Activated CD4-positive, alpha-beta memory T cell treated with anti-CD3 and anti-CD28 coated beads, Interleukin-2, amount 10 ng/mL, durations not matched to agents 7 days and 5 days (primary cell): ENCODE results near the gene TULP4. TPM values are rescaled to one million over a fixed set of nuclear protein-coding genes. Genes with fewer than 3 reads are reported as not detected.

Experiments used
- CTCF ChIA-PET: fragments of 350-600 bp; sonication (Branson Sonifier 250); formaldehyde crosslinking; loops from one replicate; lab custom pipeline; 2021; ENCODE audit warnings: antibody characterized with exemption, inconsistent platforms; lab: Charles Lee
- POLR2A ChIA-PET: fragments of 350-600 bp; sonication (Branson Sonifier 250); formaldehyde crosslinking; loops from one replicate; lab custom pipeline; 2021; ENCODE audit warnings: antibody characterized with exemption; lab: Charles Lee
- DNase-seq: peaks from one replicate; pipeline ENCODE4 v3.0.0-alpha.2; 2020
- H3K27ac Mint-ChIP-seq: one replicate; pipeline ENCODE4 v1.8.0; 2021; ENCODE audit warnings: mild to moderate bottlenecking, mixed read lengths
- H3K27me3 Mint-ChIP-seq: one replicate; pipeline ENCODE4 v1.8.0; 2021; ENCODE audit warnings: mixed read lengths
- H3K36me3 Mint-ChIP-seq: one replicate; pipeline ENCODE4 v1.8.0; 2021; ENCODE audit warnings: low read depth, mixed read lengths
- H3K4me1 Mint-ChIP-seq: one replicate; pipeline ENCODE4 v1.8.0; 2021; ENCODE audit warnings: mixed read lengths
- H3K4me3 Mint-ChIP-seq: one replicate; pipeline ENCODE4 v1.8.0; 2021; ENCODE audit warnings: mild to moderate bottlenecking, mixed read lengths
- H3K9me3 Mint-ChIP-seq: one replicate; pipeline ENCODE4 v1.8.0; 2021; ENCODE audit warnings: mixed read lengths
- total RNA-seq, 2 experiments: library from RNA; stranded (reverse); gene quantifications; one replicate each; pipeline ENCODE4 v1.2.3, GENCODE V29; 2021

TULP4 gene
- total RNA-seq, 2 experiments from 2014 or later, result 25.0 to 27.0 TPM

DNA sequence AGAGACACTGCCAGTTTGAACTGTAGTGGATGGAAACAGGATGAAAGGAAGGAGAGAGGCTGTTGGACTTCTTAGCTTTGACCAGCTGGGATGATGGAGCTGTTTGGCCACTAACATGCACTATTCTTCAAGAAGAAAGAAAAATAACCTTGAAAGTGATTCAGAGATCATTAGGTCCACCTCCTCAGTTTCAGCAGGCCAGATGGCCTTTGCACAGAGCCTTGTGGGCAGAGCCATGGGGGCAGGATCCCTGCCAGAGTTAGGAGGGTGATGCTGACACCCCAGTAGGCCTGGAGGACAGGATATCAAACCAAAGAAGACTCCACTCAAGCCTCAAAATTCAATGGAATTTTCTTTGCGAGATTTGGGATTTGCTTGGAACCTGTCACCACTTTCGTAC, 173.2 kb downstream of the TULP4 start:
- no peak for DNase-seq
- Mint-ChIP-seq H3K27ac (no peak overlapping the region), H3K9me3 (no peaks in the 10 kb centered on the region), H3K4me1 (peaks cover 4% of the 10 kb centered on the region), H3K27me3 (no peaks in the 10 kb centered on the region), H3K36me3 (no peaks in the 10 kb centered on the region), H3K4me3 (no peak overlapping the region)
- POLR2A ChIA-PET, result no interaction called here
- CTCF ChIA-PET, result interaction anchor here (1.3 kb wide), 1 partner anchor 206 kb away, joined by 3 read pairs; no protein-coding TSS in a partner anchor

DNA sequence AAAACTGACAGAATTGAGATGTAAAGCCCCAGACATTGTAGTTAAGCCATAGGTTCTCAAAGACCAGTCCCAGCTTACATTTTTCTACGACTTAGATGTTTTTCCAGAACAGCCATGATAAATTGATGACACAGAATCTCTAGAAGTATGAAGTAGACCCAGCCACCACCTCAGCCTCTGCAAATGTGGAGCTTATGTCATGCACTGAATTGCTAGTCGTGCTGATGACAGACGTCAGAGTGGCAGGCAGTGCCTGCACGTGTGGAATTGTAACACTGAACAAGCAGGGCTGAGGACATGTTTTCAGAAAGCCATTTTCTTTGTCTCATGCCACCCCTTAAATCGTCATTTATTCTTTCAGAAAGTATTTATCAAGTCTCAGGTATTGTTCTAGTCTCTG, 175.2 kb downstream of the TULP4 start:
- Mint-ChIP-seq H3K4me3 (no peak overlapping the region), H3K27me3 (no peaks in the 10 kb centered on the region), H3K27ac (no peak overlapping the region), H3K9me3 (no peaks in the 10 kb centered on the region), H3K36me3 (no peaks in the 10 kb centered on the region), H3K4me1 (no peaks in the 10 kb centered on the region)
- CTCF ChIA-PET, result interaction anchor here (1.1 kb wide), 3 partner anchors 8 to 266 kb away, joined by 3 to 4 read pairs (median 3); no protein-coding TSS in a partner anchor
- no peak for DNase-seq
- POLR2A ChIA-PET, result no interaction called here

DNA sequence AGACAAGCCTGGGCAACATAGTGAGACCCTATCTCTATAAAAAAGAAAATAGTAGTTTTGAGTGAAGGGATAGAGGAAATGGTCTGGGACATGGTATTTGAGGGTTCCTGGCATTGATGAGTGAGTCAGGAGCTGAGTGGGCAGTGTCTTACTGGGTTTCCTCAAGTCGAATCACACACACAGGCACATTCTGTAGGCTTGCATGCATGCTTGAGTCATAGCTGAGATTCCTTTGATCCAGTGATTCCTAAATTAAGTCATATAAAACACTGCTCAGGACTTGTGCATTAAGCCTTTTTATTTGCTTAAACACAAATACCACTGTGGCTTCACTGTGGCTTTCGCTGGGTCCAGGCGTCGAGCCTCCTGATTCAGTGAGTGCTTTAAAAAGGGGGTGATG, 175.8 kb downstream of the TULP4 start:
- CTCF ChIA-PET, result interaction anchor here (0.6 to 1.1 kb wide), 3 partner anchors 117 to 270 kb away, joined by 3 to 5 read pairs (median 4); no protein-coding TSS in a partner anchor
- no peak overlapping the region for H3K4me3 Mint-ChIP-seq
- POLR2A ChIA-PET, result no interaction called here

DNA sequence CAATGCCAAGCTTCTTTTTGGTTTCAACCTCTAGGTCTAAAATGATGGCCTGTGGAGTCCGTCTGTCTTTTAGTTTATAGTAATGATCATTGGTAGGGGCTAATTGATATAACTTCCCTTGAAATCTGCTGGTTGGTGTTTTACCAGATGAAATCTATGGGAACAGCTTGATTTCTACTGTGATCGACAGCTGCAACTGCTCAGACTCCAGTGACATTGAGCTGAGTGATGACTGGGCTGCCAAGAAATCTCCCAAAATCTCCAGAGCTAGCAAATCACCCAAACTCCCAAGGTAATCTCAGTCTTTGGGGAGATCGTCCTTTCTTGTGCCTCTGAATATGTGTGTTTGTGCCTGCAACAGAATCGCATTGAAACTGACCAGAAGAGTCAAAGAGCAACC, 177.2 kb downstream of the TULP4 start:
- DNase-seq, result no peak
- no peaks in the 10 kb centered on the region for H3K9me3 Mint-ChIP-seq
- ChIA-PET POLR2A (no interaction called here), CTCF (no interaction called here)
- H3K4me1 Mint-ChIP-seq, result no peaks in the 10 kb centered on the region
- H3K36me3 Mint-ChIP-seq, result peaks cover 3% of the 10 kb centered on the region
- H3K27ac Mint-ChIP-seq, result no peak overlapping the region
- no peak overlapping the region for H3K4me3 Mint-ChIP-seq
- H3K27me3 Mint-ChIP-seq, result no peaks in the 10 kb centered on the region

More for the DNA sequence above, 175.8 kb downstream of the TULP4 start:
- no peak for DNase-seq
- no peaks in the 10 kb centered on the region for H3K36me3 Mint-ChIP-seq
- H3K27me3 Mint-ChIP-seq, result no peaks in the 10 kb centered on the region
- H3K9me3 Mint-ChIP-seq, result no peaks in the 10 kb centered on the region
- H3K4me1 Mint-ChIP-seq, result no peaks in the 10 kb centered on the region
- no peak overlapping the region for H3K27ac Mint-ChIP-seq

DNA sequence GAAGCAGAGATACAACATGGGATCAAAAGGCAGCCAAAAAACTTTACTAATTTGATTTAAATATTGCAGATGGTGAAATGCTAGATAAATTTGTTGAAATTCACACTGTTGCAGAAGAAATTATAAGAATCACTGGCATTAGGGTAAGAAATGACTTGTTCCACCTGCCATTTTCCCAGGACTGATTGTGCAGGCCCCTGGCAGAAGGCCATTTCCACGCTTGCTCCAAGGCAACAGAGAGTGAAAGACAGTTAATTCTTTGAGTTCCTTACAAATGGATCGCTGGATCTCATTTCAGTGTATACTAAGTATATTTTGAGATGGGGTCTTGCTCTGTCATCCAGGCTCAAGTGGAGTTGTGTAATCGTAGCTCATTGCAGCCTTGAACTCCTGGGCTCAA, 180.6 kb downstream of the TULP4 start:
- no peaks in the 10 kb centered on the region for H3K27me3 Mint-ChIP-seq
- POLR2A ChIA-PET, result no interaction called here
- CTCF ChIA-PET, result no interaction called here

DNA sequence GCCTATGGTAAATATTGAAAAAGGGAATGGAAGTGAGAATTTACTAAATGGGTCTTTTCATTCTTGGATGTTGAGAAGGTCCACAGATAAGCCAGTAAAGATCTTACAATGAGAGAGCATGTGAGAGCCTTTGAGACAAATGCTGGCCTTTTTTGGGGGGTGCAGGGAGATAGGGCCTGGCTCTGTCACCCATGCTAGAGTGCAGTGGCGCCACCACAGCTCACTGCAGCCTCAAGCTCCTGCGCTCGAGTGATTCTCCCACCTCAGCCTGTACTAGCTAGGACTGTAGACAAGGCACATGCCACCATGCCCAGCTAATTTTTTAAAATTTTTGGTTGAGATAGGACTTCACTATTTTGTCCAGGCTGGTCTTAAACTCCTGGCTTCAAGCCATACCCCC, 184.4 kb downstream of the TULP4 start:
- POLR2A ChIA-PET, result interaction anchor here (0.8 kb wide), 1 partner anchor 22 kb away, joined by 3 read pairs; no protein-coding TSS in a partner anchor
- H3K4me3 Mint-ChIP-seq, result no peak overlapping the region
- no peaks in the 10 kb centered on the region for H3K4me1 Mint-ChIP-seq
- peaks cover 6% of the 10 kb centered on the region for H3K36me3 Mint-ChIP-seq
- H3K9me3 Mint-ChIP-seq, result no peaks in the 10 kb centered on the region
- no peak for DNase-seq
- CTCF ChIA-PET, result interaction anchor here (1.1 to 1.6 kb wide), 4 partner anchors 10 to 282 kb away, joined by 3 to 4 read pairs (median 3); no protein-coding TSS in a partner anchor
- no peaks in the 10 kb centered on the region for H3K27me3 Mint-ChIP-seq
- no peak overlapping the region for H3K27ac Mint-ChIP-seq

More for the DNA sequence above, 180.6 kb downstream of the TULP4 start:
- Mint-ChIP-seq H3K36me3 (peaks cover 3% of the 10 kb centered on the region), H3K4me3 (no peak overlapping the region), H3K4me1 (no peaks in the 10 kb centered on the region), H3K27ac (no peak overlapping the region), H3K9me3 (no peaks in the 10 kb centered on the region)
- DNase-seq, result no peak

DNA sequence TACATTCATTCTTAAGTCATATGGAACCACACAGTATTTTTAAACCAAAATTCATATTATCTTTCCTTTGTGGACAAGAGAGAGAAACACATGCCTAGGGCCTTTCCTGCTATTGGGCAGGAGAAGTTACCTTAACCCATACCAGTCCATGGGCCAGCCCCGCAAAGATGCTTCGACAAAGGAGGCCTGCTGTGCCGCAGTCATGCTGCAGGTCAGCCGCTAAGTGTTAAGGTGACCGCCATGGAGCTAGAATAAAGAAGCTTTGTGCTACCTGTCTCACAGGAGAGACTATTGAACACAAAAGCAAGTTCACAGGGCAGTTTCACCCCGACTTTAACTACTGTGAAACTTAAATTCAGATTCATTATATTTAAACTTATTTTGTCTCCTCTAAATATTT, 185.4 kb downstream of the TULP4 start:
- Mint-ChIP-seq H3K27me3 (no peaks in the 10 kb centered on the region), H3K4me3 (no peak overlapping the region), H3K4me1 (no peaks in the 10 kb centered on the region), H3K9me3 (no peaks in the 10 kb centered on the region), H3K36me3 (peaks cover 6% of the 10 kb centered on the region), H3K27ac (no peak overlapping the region)
- POLR2A ChIA-PET, result no interaction called here
- CTCF ChIA-PET, result interaction anchor here (1.6 kb wide), 1 partner anchor 277 kb away, joined by 3 read pairs; no protein-coding TSS in a partner anchor
- no peak for DNase-seq

DNA sequence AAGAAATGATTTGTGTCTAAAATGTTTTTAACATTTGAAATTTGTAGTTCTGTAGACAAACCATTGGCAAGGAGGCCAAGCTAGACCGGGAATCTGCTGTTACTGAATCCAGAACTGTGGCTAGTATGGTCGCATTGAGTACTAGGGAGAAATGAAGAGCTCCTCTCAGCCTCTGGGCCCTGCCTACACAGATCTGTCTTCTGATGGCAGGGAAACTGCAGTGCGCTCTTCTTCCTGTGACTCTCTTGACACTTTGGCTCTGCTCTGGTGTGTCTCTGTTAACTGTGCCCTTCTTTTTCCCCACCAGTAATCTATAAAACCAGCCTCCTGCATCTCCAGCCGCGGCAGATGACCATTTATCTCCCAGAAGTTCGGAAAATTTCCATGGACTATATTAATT, 186.1 kb downstream of the TULP4 start:
- DNase-seq, result no peak
- Mint-ChIP-seq H3K4me3 (no peak overlapping the region), H3K27ac (no peak overlapping the region), H3K4me1 (no peaks in the 10 kb centered on the region), H3K9me3 (no peaks in the 10 kb centered on the region), H3K27me3 (no peaks in the 10 kb centered on the region), H3K36me3 (peaks cover 6% of the 10 kb centered on the region)
- ChIA-PET POLR2A (no interaction called here), CTCF (no interaction called here)

DNA sequence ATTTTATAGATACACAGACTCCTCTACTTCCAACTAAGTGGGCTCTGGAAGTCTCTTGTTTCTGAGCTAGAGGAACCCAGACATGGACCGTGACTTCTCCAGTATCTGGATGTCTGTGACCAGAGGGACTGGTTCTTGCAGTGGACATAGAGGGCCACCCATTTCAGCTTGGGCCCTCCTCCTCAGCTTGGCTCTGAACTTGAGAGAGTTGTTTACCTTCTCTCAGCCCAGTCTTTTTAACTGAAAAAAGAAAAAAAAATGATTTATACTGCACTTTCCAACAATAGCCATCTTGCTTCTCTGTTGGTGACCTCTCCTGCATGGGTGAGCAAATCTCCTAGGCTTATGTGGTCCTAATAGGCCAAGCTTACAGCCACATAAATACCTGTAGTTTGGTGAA, 187.3 kb downstream of the TULP4 start:
- POLR2A ChIA-PET, result no interaction called here
- CTCF ChIA-PET, result no interaction called here
- no peak overlapping the region for H3K27ac Mint-ChIP-seq
- peaks cover 3% of the 10 kb centered on the region for H3K36me3 Mint-ChIP-seq
- no peaks in the 10 kb centered on the region for H3K9me3 Mint-ChIP-seq
- no peak overlapping the region for H3K4me3 Mint-ChIP-seq
- H3K4me1 Mint-ChIP-seq, result no peaks in the 10 kb centered on the region
- no peak for DNase-seq
- no peaks in the 10 kb centered on the region for H3K27me3 Mint-ChIP-seq

DNA sequence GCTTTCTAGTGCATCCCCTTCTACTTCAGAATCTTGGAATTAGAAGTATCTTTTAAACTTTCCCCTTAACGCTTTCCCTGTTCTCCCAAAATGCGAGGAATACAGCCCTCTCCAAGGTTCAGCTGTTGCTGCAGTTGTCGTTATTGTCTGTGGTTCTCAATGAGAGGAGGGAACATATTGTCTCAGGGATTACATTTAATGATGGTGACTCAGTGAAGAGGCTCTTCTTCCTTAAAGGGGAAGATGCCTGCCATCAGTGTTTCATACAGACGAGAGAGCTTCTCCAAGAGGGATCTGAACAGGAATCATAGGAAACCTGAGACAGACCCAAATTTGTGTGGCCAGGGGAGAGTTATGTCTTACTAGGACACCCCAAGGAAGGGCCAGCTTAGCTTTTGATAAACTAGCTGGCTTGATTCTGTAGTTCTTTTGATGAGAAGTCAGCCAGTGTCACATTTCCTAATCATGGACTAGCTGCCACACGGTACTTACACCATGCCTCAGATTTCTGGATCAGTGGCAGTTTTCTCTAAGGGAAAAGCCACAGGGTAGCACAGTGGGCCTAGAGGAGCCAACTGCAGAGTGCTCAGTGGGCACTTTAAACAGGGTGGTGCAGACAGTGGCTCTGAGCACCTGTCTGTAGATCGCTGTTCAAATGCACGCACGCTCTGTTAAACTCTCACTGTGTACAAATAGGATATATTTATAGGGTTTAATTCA, 187.9 kb downstream of the TULP4 start:
- H3K9me3 Mint-ChIP-seq, result no peaks in the 10 kb centered on the region
- H3K36me3 Mint-ChIP-seq, result peaks cover 3% of the 10 kb centered on the region
- DNase-seq, result no peak
- H3K27ac Mint-ChIP-seq, result no peak overlapping the region
- no peaks in the 10 kb centered on the region for H3K4me1 Mint-ChIP-seq
- CTCF ChIA-PET, result no interaction called here
- no peaks in the 10 kb centered on the region for H3K27me3 Mint-ChIP-seq
- H3K4me3 Mint-ChIP-seq, result no peak overlapping the region
- POLR2A ChIA-PET, result no interaction called here

DNA sequence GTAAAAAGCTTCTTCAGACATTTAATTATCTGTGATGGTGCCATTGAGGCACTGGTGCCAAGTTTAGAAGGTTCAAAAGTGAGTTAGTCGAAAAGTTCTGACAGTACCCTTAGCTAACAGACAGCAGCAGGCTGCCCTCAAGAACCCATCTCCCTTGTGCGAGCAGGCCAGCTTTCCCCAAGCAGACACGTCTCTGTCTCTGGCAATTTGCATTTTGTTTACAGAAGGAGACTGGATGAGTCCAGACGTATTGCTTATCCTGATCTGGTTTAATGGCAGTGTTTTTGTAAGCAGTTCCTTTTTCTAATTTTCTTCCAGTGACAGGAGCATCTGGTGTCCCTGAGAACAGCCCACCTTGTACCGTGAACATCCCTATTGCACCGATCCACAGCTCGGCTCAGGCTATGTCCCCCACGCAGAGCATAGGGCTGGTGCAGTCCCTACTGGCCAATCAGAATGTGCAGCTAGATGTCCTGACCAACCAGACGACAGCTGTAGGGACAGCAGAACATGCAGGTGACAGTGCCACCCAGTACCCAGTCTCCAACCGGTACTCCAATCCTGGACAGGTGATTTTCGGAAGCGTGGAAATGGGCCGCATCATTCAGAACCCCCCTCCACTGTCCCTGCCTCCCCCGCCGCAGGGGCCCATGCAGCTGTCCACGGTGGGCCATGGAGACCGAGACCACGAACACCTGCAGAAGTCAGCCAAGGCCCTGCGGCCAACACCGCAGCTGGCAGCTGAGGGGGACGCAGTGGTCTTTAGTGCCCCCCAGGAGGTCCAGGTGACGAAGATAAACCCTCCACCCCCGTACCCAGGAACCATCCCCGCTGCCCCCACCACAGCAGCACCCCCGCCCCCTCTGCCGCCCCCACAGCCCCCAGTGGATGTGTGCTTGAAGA, 189.3 kb downstream of the TULP4 start:
- H3K27me3 Mint-ChIP-seq, result no peaks in the 10 kb centered on the region
- ChIA-PET POLR2A (no interaction called here), CTCF (no interaction called here)
- H3K36me3 Mint-ChIP-seq, result peaks cover 3% of the 10 kb centered on the region
- no peak for DNase-seq
- H3K27ac Mint-ChIP-seq, result no peak overlapping the region
- no peaks in the 10 kb centered on the region for H3K9me3 Mint-ChIP-seq
- H3K4me1 Mint-ChIP-seq, result no peaks in the 10 kb centered on the region
- H3K4me3 Mint-ChIP-seq, result no peak overlapping the region

DNA sequence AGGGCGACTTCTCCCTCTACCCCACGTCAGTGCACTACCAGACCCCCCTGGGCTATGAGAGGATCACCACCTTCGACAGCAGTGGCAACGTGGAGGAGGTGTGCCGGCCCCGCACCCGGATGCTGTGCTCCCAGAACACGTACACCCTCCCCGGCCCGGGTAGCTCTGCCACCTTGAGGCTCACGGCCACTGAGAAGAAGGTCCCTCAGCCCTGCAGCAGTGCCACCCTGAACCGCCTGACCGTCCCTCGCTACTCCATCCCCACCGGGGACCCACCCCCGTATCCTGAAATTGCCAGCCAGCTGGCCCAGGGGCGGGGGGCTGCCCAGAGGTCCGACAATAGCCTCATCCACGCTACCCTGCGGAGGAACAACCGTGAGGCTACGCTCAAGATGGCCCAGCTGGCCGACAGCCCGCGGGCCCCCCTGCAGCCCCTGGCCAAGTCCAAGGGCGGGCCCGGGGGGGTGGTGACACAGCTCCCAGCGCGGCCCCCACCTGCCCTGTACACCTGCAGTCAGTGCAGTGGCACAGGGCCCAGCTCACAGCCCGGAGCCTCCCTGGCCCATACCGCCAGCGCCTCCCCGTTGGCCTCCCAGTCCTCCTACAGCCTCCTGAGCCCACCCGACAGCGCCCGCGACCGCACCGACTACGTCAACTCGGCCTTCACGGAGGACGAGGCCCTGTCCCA, 190.1 kb downstream of the TULP4 start:
- H3K4me3 Mint-ChIP-seq, result no peak overlapping the region
- no peaks in the 10 kb centered on the region for H3K9me3 Mint-ChIP-seq
- ChIA-PET POLR2A (no interaction called here), CTCF (no interaction called here)
- no peak overlapping the region for H3K27ac Mint-ChIP-seq
- H3K27me3 Mint-ChIP-seq, result no peaks in the 10 kb centered on the region
- peaks cover 3% of the 10 kb centered on the region for H3K36me3 Mint-ChIP-seq
- H3K4me1 Mint-ChIP-seq, result no peaks in the 10 kb centered on the region
- no peak for DNase-seq

DNA sequence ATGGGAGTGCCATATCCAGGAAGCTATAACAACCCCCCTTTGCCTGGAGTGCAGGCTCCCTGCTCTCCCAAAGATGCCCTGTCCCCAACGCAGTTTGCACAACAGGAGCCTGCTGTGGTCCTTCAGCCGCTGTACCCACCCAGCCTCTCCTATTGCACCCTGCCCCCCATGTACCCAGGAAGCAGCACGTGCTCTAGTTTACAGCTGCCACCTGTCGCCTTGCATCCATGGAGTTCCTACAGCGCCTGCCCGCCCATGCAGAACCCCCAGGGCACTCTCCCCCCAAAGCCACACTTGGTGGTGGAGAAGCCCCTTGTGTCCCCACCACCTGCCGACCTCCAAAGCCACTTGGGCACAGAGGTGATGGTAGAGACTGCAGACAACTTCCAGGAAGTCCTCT, 191.0 kb downstream of the TULP4 start:
- ChIA-PET POLR2A (no interaction called here), CTCF (interaction anchor here (1.1 kb wide), 1 partner anchor 17 kb away, joined by 3 read pairs; no protein-coding TSS in a partner anchor)
- no peak for DNase-seq
- no peak overlapping the region for H3K4me3 Mint-ChIP-seq
- no peaks in the 10 kb centered on the region for H3K27me3 Mint-ChIP-seq
- H3K9me3 Mint-ChIP-seq, result no peaks in the 10 kb centered on the region
- no peak overlapping the region for H3K27ac Mint-ChIP-seq
- peaks cover 3% of the 10 kb centered on the region for H3K36me3 Mint-ChIP-seq
- H3K4me1 Mint-ChIP-seq, result no peaks in the 10 kb centered on the region
